HepG2 (cell line): ENCODE measurements around the gene UGT3A2. TPM values are rescaled to one million over a fixed set of nuclear protein-coding genes. Genes with fewer than 3 reads are reported as not detected.

Source experiments
- ATAC-seq: fragments of 200-7000 bp; cut with Tn5 transposase; 3 replicates; pipeline ENCODE4 v1.9.1; 2020; ENCODE audit warnings: mild to moderate bottlenecking, moderate library complexity
- BruUV-seq: library from RNA; stranded (reverse); fragments of 400-500 nt; replicated peaks from 2 replicates; lab custom pipeline; 2021; lab: Mats Ljungman, UMichigan
- CTCF ChIA-PET: fragments of 300-600 bp; formaldehyde crosslinking; extraction: SDS; loops from one replicate; lab custom pipeline; 2021; ENCODE audit warnings: low total read pairs, inconsistent platforms, low intra/inter-chr PET ratio; lab: Yijun Ruan, JAX
- POLR2A ChIA-PET: fragments of 350-600 bp; sonication (Branson Sonifier 250); formaldehyde crosslinking; loops from one replicate; lab custom pipeline; 2020; ENCODE audit warnings: antibody characterized with exemption, inconsistent platforms; lab: Yijun Ruan, JAX
- DNase-seq: peaks from one replicate; pipeline ENCODE4 v3.0.0-alpha.2; 2015; ENCODE audit warnings: low spot score
- FAIRE-seq: peaks from 3 replicates; lab custom pipeline; 2011; peaks lifted over from hg19 to GRCh38; lab: Jason Lieb, UNC
- H2AFZ ChIP-seq: one replicate; pipeline ENCODE4 v1.6.1; 2011; ENCODE audit warnings: low read length, inconsistent platforms
- H3K27ac ChIP-seq: fragments of 300-600 bp; 3 replicates; pipeline ENCODE4 v1.8.0; 2011; ENCODE audit warnings: mixed run types, mild to moderate bottlenecking, mixed read lengths, low read length, inconsistent platforms; ENCODE audit not compliant: insufficient read depth; ENCODE audit errors: extremely low read length
- H3K27me3 ChIP-seq, 2 experiments: fragments of 200-600 bp in 1 of 2; 2 replicates in 1 of 2; 3 replicates in 1 of 2; pipeline versions ENCODE4 v1.6.0 to v1.8.0; 2011; ENCODE audit warnings: low read length in 2 of 2, mild to moderate bottlenecking in 2 of 2, moderate library complexity in 2 of 2, inconsistent platforms in 1 of 2; ENCODE audit not compliant: insufficient read depth in 2 of 2, control insufficient read depth in 1 of 2
- H3K36me3 ChIP-seq, 2 experiments: fragments of 200-600 bp in 1 of 2; replicated peaks in 1 of 2; 2 replicates in 1 of 2; 3 replicates in 1 of 2; pipeline versions ENCODE4 v1.5.1 to v1.8.0; 2011; ENCODE audit warnings: low read length in 2 of 2, inconsistent platforms in 1 of 2; ENCODE audit not compliant: insufficient read depth in 2 of 2, control insufficient read depth in 1 of 2
- H3K4me1 ChIP-seq: 2 replicates; pipeline ENCODE4 v1.5.1; 2012; ENCODE audit warnings: low read length, inconsistent platforms; ENCODE audit not compliant: insufficient read depth
- H3K4me2 ChIP-seq: 2 replicates; pipeline ENCODE4 v1.6.0; 2011; ENCODE audit warnings: low read depth, low read length, inconsistent platforms
- H3K4me3 ChIP-seq, 3 experiments: fragments of 200-600 bp in 1 of 3; sonication (generic), shearing (Covaris generic) in 1 of 3; replicated peaks in 1 of 3; 2 replicates each; pipeline ENCODE4 v1.5.1; 2011 to 2016; ENCODE audit warnings: low read length in 3 of 3, inconsistent platforms in 2 of 3, low read depth in 2 of 3, mild to moderate bottlenecking in 2 of 3, control low read depth in 1 of 3, mixed read lengths in 1 of 3; ENCODE audit not compliant: insufficient read depth in 1 of 3
- H3K79me2 ChIP-seq: one replicate; pipeline ENCODE4 v1.6.1; 2011; ENCODE audit warnings: low read length, inconsistent platforms; ENCODE audit not compliant: insufficient read depth
- H3K9ac ChIP-seq: 2 replicates; pipeline ENCODE4 v1.6.0; 2011; ENCODE audit warnings: mild to moderate bottlenecking, low read depth, low read length, inconsistent platforms; ENCODE audit not compliant: insufficient read depth
- H3K9me3 ChIP-seq: 2 replicates; pipeline ENCODE4 v1.5.1; 2012; ENCODE audit warnings: mild to moderate bottlenecking, low read length
- H4K20me1 ChIP-seq: 2 replicates; pipeline ENCODE4 v1.6.0; 2011; ENCODE audit warnings: inconsistent platforms, mild to moderate bottlenecking, low read length, moderate library complexity; ENCODE audit not compliant: insufficient read depth
- ARNT2 ChIP-seq: sonication (generic); formaldehyde crosslinking; IDR thresholded peaks from 2 replicates; pipeline ENCODE4 v1.8.0; 2022; ENCODE audit warnings: mild to moderate bottlenecking, low read depth, missing genetic modification reagents, moderate library complexity
- ELF4 ChIP-seq: sonication (generic); formaldehyde crosslinking; IDR thresholded peaks from 2 replicates; pipeline ENCODE4 v1.5.0; 2020; ENCODE audit warnings: missing genetic modification reagents, mild to moderate bottlenecking, moderate library complexity, borderline replicate concordance
- HES4 ChIP-seq: sonication (generic); formaldehyde crosslinking; IDR thresholded peaks from 2 replicates; pipeline ENCODE4 v1.9.0; 2021; ENCODE audit warnings: mild to moderate bottlenecking, missing genetic modification reagents, borderline replicate concordance
- HINFP ChIP-seq: sonication (generic); formaldehyde crosslinking; IDR thresholded peaks from 2 replicates; pipeline ENCODE4 v1.4.0; 2020; ENCODE audit warnings: low read depth, mild to moderate bottlenecking, missing genetic modification reagents
- HMG20B ChIP-seq: conservative IDR thresholded peaks from 2 replicates; pipeline ENCODE4 v1.6.1; 2016; ENCODE audit warnings: missing genetic modification reagents, missing compliant biosample characterization
- JARID2 ChIP-seq: sonication (generic); formaldehyde crosslinking; IDR thresholded peaks from 2 replicates; pipeline ENCODE4 v1.8.1; 2023; ENCODE audit warnings: missing genetic modification reagents, inconsistent platforms; ENCODE audit not compliant: insufficient replicate concordance
- PHF20 ChIP-seq: sonication (generic); formaldehyde crosslinking; IDR thresholded peaks from 2 replicates; pipeline ENCODE4 v1.5.0; 2020; ENCODE audit warnings: mild to moderate bottlenecking, missing genetic modification reagents
- SP140L ChIP-seq: sonication (generic); formaldehyde crosslinking; IDR thresholded peaks from 2 replicates; pipeline ENCODE4 v1.4.0; 2020; ENCODE audit warnings: missing genetic modification reagents, borderline replicate concordance
- TGIF2 ChIP-seq: IDR thresholded peaks from 2 replicates; pipeline ENCODE4 v1.6.1; 2016; ENCODE audit warnings: control low read depth, missing compliant biosample characterization
- TRIM24 ChIP-seq: sonication (generic); formaldehyde crosslinking; IDR thresholded peaks from 2 replicates; pipeline ENCODE4 v1.8.0; 2022; ENCODE audit warnings: mild to moderate bottlenecking, missing genetic modification reagents
- ZBTB44 ChIP-seq: sonication (generic); formaldehyde crosslinking; IDR thresholded peaks from 2 replicates; pipeline ENCODE4 v1.4.0; 2020; ENCODE audit warnings: missing genetic modification reagents
- ZNF12 ChIP-seq: sonication (generic); formaldehyde crosslinking; IDR thresholded peaks from 2 replicates; pipeline ENCODE4 v1.5.0; 2020; ENCODE audit warnings: missing genetic modification reagents
- ZNF281 ChIP-seq: sonication (generic); formaldehyde crosslinking; IDR thresholded peaks from 2 replicates; pipeline ENCODE4 v1.4.0; 2020; ENCODE audit warnings: missing genetic modification reagents, borderline replicate concordance
- ZNF317 ChIP-seq: sonication (generic); formaldehyde crosslinking; IDR thresholded peaks from 2 replicates; pipeline ENCODE4 v1.5.0; 2020; ENCODE audit warnings: mild to moderate bottlenecking, missing genetic modification reagents
- ZNF414 ChIP-seq: sonication (generic); formaldehyde crosslinking; IDR thresholded peaks from 2 replicates; pipeline ENCODE4 v1.5.0; 2020; ENCODE audit warnings: missing genetic modification reagents
- ZNF577 ChIP-seq: sonication (generic); formaldehyde crosslinking; IDR thresholded peaks from 2 replicates; pipeline ENCODE4 v1.4.0; 2020; ENCODE audit warnings: mild to moderate bottlenecking, low read depth, missing genetic modification reagents, borderline replicate concordance
- ZNF678 ChIP-seq: sonication (generic); formaldehyde crosslinking; IDR thresholded peaks from 2 replicates; pipeline ENCODE4 v1.4.0; 2020; ENCODE audit warnings: mild to moderate bottlenecking, missing genetic modification reagents
- ZNF776 ChIP-seq: sonication (generic); formaldehyde crosslinking; IDR thresholded peaks from 2 replicates; pipeline ENCODE4 v1.4.0; 2020; ENCODE audit warnings: mild to moderate bottlenecking, missing genetic modification reagents
- ZNF841 ChIP-seq: sonication (generic); formaldehyde crosslinking; IDR thresholded peaks from 2 replicates; pipeline ENCODE4 v1.8.1; 2023; ENCODE audit warnings: missing genetic modification reagents, borderline replicate concordance
- in situ Hi-C: cut with HindIII; loops from 2 replicates; pipeline ENCODE4 v1.10.0; 2017; ENCODE audit warnings: low pct_unique_long_range_greater_than_20kb; ENCODE audit not compliant: extremely low pct_ligation_motif_present
- intact Hi-C: fragments of 100-400 bp; cut with micrococcal nuclease; formaldehyde crosslinking; loops from one replicate; pipeline ENCODE4 v1.10.0; 2022; ENCODE audit not compliant: unreplicated experiment
- polyA plus RNA-seq, 8 experiments: library from polyadenylated mRNA; depleted of rRNA in 3 of 8; stranded (reverse) in 7 of 8; unstranded in 1 of 8; fragments of >200 nt; fragmentation: Illumina TruSeq in 4 of 8; extraction: Trizol in 4 of 8; gene quantifications; 2 replicates each; pipeline versions ENCODE4 v1.2.1 to v1.2.3, GENCODE V29; 2011 to 2016; ENCODE audit warnings: low read depth in 4 of 8, missing spikeins in 1 of 8, mixed read lengths in 1 of 8; ENCODE audit not compliant: insufficient read depth in 1 of 8
- total RNA-seq, 5 experiments: library from RNA; depleted of rRNA; stranded (reverse); fragments of >200 nt; fragmentation: Illumina TruSeq; extraction: Trizol; gene quantifications; 2 replicates each; pipeline ENCODE4 v1.2.3, GENCODE V29; 2016; ENCODE audit warnings: low read depth in 1 of 5

The UGT3A2 gene
- total and polyA plus RNA-seq, 2 of the 13 experiments (the other 11 are each of a cell fraction or from before 2014, with no cell fraction given): not detected

- Histone ChIP-seq H3K4me1 (no peaks in the 10 kb centered on the region), H3K4me3 (no peak overlapping the region), H3K9ac (no peak overlapping the region), H3K79me2 (no peaks in the 10 kb centered on the region), H3K9me3 (no peaks in the 10 kb centered on the region), H3K36me3 (no peaks in the 10 kb centered on the region), H4K20me1 (no peaks in the 10 kb centered on the region), H3K27ac (no peak overlapping the region), H2AFZ (no peak overlapping the region), H3K4me2 (no peak overlapping the region), H3K27me3 (no peaks in the 10 kb centered on the region)
- intact Hi-C loops (no loop called here), in situ Hi-C loops (loop anchor here (25.0 kb wide), 1 partner anchor 635 kb away; no protein-coding TSS in a partner anchor)
- DNase-seq (no peak), ATAC-seq (no peak), FAIRE-seq (no peak)
- no peak for TF ChIP-seq ZNF12 (CRISPR knock-in tag)
- no peak for TF ChIP-seq HINFP (CRISPR knock-in tag)
- TF ChIP-seq ARNT2: no peak
- no peak for TF ChIP-seq ELF4
- no peak for TF ChIP-seq ZNF414 (CRISPR knock-in tag)
- no peak for TF ChIP-seq TGIF2 (CRISPR knock-in tag)
- no peak for TF ChIP-seq SP140L (CRISPR knock-in tag)
- TF ChIP-seq TRIM24 (CRISPR knock-in tag): no peak
- TF ChIP-seq ZNF577: no peak
- no peak for TF ChIP-seq ZNF317
- no peak for TF ChIP-seq ZBTB44
- TF ChIP-seq HMG20B (CRISPR knock-in tag): no peak
- TF ChIP-seq HES4 (CRISPR knock-in tag): no peak
- no peak for TF ChIP-seq JARID2
- TF ChIP-seq ZNF281: no peak
- TF ChIP-seq ZNF776 (CRISPR knock-in tag): no peak
- TF ChIP-seq ZNF841 (CRISPR knock-in tag): no peak
- no peak for TF ChIP-seq PHF20 (CRISPR knock-in tag)
- no peak for TF ChIP-seq ZNF678 (CRISPR knock-in tag)
- CTCF ChIA-PET: no interaction called here
- BruUV-seq: no TSS peak
- POLR2A ChIA-PET: no interaction called here
Measured at GRCh38 chr5:36052538-36052937, 14.1 kb downstream of the UGT3A2 start.
